AG10803 (cell line): ENCODE measurements around the gene C11orf91.

ENCODE experiments used
- DNase-seq: peaks from one replicate; pipeline ENCODE4 v3.0.0; 2010; ENCODE audit warnings: low read depth
- H3K4me3 ChIP-seq: 2 replicates; pipeline ENCODE4 v1.5.1; 2011; ENCODE audit warnings: mild to moderate bottlenecking, low read length, control low read depth
- CTCF ChIP-seq: conservative IDR thresholded peaks from 2 replicates; pipeline ENCODE4 v1.5.1; 2011; ENCODE audit warnings: mild to moderate bottlenecking, low read length, control low read depth, inconsistent platforms

Gene C11orf91

DNA sequence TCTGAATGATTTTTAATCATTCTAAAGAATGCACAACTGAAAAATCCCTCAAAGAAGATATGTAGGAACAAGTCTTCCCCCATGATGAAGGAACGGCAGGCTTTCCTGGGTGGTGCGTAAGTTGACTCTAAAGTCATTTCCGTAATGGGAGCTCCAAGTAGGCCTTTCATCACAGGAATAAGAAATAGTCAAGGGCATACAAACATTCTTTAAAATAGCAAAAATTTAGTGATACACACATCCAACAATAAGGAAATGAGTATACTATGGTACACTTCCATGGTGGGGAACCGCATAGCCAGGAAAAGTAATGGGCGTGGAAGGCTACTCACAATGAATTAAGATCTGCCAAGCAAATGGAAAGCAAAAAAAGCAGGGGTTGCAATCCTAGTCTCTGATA lies 24.9 kb upstream of the C11orf91 start:
- no peak overlapping the region for H3K4me3 ChIP-seq
- no peak for TF ChIP-seq CTCF
- no peak for DNase-seq

- H3K4me3 ChIP-seq = no peak overlapping the region
- peak; percentile 70 for DNase-seq
- no peak for TF ChIP-seq CTCF
Observed at GRCh38 chr11:33724644-33725035, 24.0 kb upstream of the C11orf91 start.

DNA sequence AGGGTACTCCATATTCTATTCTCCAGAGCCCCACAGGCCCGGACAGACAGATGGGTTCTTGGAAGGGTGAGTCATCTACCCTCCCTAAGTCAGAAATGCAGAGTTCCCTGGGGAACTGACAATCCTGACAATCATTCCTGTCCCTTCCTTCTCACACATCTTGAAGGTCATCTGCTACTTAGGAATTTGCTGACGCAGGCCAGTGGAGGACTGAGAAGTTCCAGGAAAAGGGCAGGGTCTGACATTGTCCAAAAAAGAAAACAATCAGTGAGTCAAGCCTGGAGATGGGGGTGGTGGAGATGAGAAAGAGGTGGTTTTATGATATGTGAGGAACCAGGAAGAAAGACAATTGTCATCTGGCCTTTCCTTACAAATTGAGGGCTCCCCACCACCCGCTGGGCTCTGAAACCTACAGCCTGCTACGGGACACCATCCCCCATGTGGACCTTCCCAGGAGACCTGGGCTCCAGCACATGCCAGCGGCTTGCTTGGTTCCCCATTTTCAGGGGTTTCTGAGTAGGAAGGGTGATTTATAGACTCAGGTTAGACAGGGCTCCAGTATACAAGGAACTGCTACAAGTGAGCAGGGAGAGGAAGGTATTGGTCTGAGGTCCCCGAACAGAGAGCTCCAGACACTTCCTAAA lies 22.7 kb upstream of the C11orf91 start:
- TF ChIP-seq CTCF = no peak
- peak; percentile 99 for DNase-seq
- H3K4me3 ChIP-seq = peak overlapping the region; percentile 2; the same call in 1 of the 2 replicates

DNA sequence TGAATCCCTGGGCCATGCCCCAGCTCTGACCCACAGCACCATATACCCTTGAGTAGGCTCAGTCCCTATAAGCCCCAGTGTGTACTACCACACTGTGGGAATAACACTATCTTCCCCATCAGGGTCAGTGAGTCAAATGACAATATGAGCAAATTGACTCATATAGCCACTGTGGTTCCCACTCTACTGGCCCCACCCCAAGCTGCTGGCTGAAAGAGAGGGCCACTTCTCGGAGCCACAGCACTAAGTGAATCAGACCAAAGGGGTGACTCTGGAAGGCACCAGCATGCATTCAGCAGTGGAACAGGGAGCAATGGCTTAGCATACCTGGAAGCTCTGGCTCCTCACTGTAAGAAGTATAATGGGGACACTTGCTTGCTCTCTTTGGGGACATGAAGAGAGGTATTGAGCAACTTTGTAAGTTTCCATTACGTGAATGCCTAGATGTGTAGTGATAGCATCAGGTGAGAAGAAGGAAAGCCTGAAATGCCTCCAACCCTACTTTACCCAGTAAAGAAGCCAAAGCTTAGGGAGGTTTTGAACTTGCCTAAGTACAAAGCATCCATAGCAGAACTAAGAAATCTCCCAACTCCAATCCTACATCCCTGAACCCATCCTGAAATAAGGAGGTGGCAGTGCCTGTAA lies 22.1 kb upstream of the C11orf91 start:
- TF ChIP-seq CTCF = no peak
- DNase-seq = peak; percentile 74

DNA sequence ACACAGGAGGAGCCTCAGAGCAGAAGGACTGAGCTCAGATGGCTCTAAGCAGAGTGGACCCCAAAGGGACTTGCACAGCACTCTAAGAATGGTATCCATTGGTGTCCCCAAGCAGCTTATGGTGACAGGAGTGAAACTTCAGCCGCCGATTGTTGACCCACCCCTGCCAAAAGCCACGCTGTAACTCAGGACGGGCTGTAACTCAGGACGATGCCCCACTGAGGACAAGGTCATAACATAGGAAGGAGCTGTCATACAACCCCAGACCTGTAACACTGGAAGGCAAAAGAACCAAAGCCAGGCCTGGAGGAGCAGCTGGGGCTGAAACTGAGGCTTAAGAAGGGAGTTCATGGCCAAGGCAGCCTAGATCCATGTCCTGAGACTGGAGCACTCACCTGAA lies 21.4 kb upstream of the C11orf91 start:
- no peak for DNase-seq
- no peak for TF ChIP-seq CTCF
- no peak overlapping the region for H3K4me3 ChIP-seq

More for the DNA sequence above, 22.1 kb upstream of the C11orf91 start:
- H3K4me3 ChIP-seq = no peak overlapping the region

GRCh38 chr11:33721426-33721825 lies 20.8 kb upstream of the C11orf91 start:
- DNase-seq = peak; percentile 76
- H3K4me3 ChIP-seq = no peak overlapping the region
- TF ChIP-seq CTCF = no peak

DNA sequence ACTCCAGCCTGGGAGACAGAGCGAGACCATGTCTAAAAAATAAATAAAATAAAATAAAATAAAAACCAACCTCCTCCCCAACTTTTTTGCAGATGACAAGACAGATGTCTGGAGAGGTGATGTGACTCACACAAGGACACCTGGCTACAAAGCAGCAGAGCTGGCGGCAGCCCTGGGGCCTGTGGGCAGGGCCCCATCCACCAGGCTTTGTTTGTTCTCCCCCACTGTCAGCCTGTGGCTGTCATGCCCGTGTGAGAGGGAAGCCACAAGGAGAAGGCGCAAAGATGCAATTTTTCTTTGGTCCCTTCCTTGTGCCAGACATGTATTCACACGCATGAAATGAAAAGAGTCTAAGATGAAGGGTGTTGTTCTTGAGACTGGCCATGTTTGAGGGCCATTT lies 19.0 kb upstream of the C11orf91 start:
- no peak for TF ChIP-seq CTCF
- H3K4me3 ChIP-seq = no peak overlapping the region
- DNase-seq = no peak
